ENCODE results near the gene CD74.

The CD74 gene

GRCh38 chr5:150396267-150396666, 16.4 kb downstream of the CD74 start:
- DNase-seq, result no peak

- no peak for DNase-seq
These were observed 17.1 kb downstream of the CD74 start for GRCh38 chr5:150395688-150395975.

GRCh38 chr5:150394912-150395687, 17.6 kb downstream of the CD74 start:
- no peak for DNase-seq

- no peak for DNase-seq
These were observed 18.6 kb downstream of the CD74 start for GRCh38 chr5:150394131-150394530.

- no peak for DNase-seq
These were observed 19.5 kb downstream of the CD74 start for GRCh38 chr5:150393096-150393645.

GRCh38 chr5:150392680-150393079, 20.0 kb downstream of the CD74 start:
- no peak for DNase-seq

- DNase-seq, result no peak
These were observed 20.7 kb downstream of the CD74 start for GRCh38 chr5:150391986-150392385.

GRCh38 chr5:150391064-150391834, 21.5 kb downstream of the CD74 start:
- DNase-seq, result no peak

GRCh38 chr5:150389531-150390266, 23.0 kb downstream of the CD74 start:
- no peak for DNase-seq

GRCh38 chr5:150386024-150386855, 26.5 kb downstream of the CD74 start:
- no peak for DNase-seq

- DNase-seq, result no peak
These were observed 28.0 kb downstream of the CD74 start for GRCh38 chr5:150384701-150385100.

GRCh38 chr5:150377964-150378694, 34.6 kb downstream of the CD74 start:
- DNase-seq, result no peak

- DNase-seq, result no peak
These were observed 35.6 kb downstream of the CD74 start for GRCh38 chr5:150376799-150377771.

- DNase-seq, result no peak
These were observed 38.1 kb downstream of the CD74 start for GRCh38 chr5:150374651-150375050.

GRCh38 chr5:150372639-150373038, 40.1 kb downstream of the CD74 start:
- no peak for DNase-seq

GRCh38 chr5:150368526-150368925, 44.2 kb downstream of the CD74 start:
- no peak for DNase-seq

GRCh38 chr5:150364004-150364403, 48.7 kb downstream of the CD74 start:
- no peak for DNase-seq

GRCh38 chr5:150363185-150363584, 49.5 kb downstream of the CD74 start:
- no peak for DNase-seq

GRCh38 chr5:150361301-150361700, 51.4 kb downstream of the CD74 start:
- DNase-seq, result no peak

- no peak for DNase-seq
These were observed 54.2 kb downstream of the CD74 start for GRCh38 chr5:150358261-150359095.
